Activated CD4-positive, alpha-beta T cell treated with anti-CD3 and anti-CD28 coated beads, Interleukin-2, amount 50 U/mL, for 48 hours (primary cell): Measurements from ENCODE around the gene RERG.
"Not testable (repeated sequence)": the region's sequence is repeated elsewhere in the genome, so short reads cannot be mapped to it uniquely, and the experiment has no call there.

Source experiments
- DNase-seq, 2 experiments: peaks; one replicate each; pipeline ENCODE4 v3.0.0-alpha.2; 2020

The RERG gene

GRCh38 chr12:15220915-15221885 lies at the start of gene RERG:
TSS of gene RERG (minus strand) at chr12:15221417. CDS start at chr12:15217489, 3,928 bp downstream.
- DNase-seq, result peak; percentile 75 to 79

- no peak for DNase-seq
Observed at GRCh38 chr12:15270591-15270990, 49.4 kb upstream of the RERG start.

- DNase-seq, result peak; percentile 14 to 25
Observed at GRCh38 chr12:15268927-15269552, 47.8 kb upstream of the RERG start.

- DNase-seq, result no peak
Observed at GRCh38 chr12:15268309-15268708, 47.1 kb upstream of the RERG start.

GRCh38 chr12:15265875-15266274 lies 44.7 kb upstream of the RERG start:
- no peak for DNase-seq

GRCh38 chr12:15256761-15257160 lies 35.5 kb upstream of the RERG start:
- DNase-seq, result no peak

GRCh38 chr12:15253990-15254389 lies 32.8 kb upstream of the RERG start:
- DNase-seq, result no peak

GRCh38 chr12:15244926-15245325 lies 23.7 kb upstream of the RERG start:
- no peak for DNase-seq

GRCh38 chr12:15244341-15244740 lies 23.1 kb upstream of the RERG start:
- no peak for DNase-seq

- no peak for DNase-seq
Observed at GRCh38 chr12:15243102-15243501, 21.9 kb upstream of the RERG start.

- no peak for DNase-seq
Observed at GRCh38 chr12:15240898-15241297, 19.7 kb upstream of the RERG start.

- DNase-seq, result no peak
Observed at GRCh38 chr12:15234508-15234907, 13.3 kb upstream of the RERG start.

- no peak for DNase-seq
Observed at GRCh38 chr12:15234011-15234410, 12.8 kb upstream of the RERG start.

- no peak for DNase-seq
Observed at GRCh38 chr12:15232959-15233358, 11.7 kb upstream of the RERG start.

- DNase-seq, result no peak
Observed at GRCh38 chr12:15231493-15231892, 10.3 kb upstream of the RERG start.

GRCh38 chr12:15230751-15231150 lies 9.5 kb upstream of the RERG start:
- no peak for DNase-seq

GRCh38 chr12:15230137-15230536 lies 8.9 kb upstream of the RERG start:
- DNase-seq, result no peak

- DNase-seq, result peak; percentile 4 to 29
Observed at GRCh38 chr12:15227004-15227679, 5.9 kb upstream of the RERG start.

- DNase-seq, result not testable (repeated sequence)
Observed at GRCh38 chr12:15225863-15226218, 4.6 kb upstream of the RERG start.

- DNase-seq, result no peak
Observed at GRCh38 chr12:15225136-15225862, 4.1 kb upstream of the RERG start.

- no peak for DNase-seq
Observed at GRCh38 chr12:15222219-15222618, 1.0 kb upstream of the RERG start.

GRCh38 chr12:15220451-15220850 lies 766 bp downstream of the RERG start:
- no peak for DNase-seq

- DNase-seq, result no peak
Observed at GRCh38 chr12:15218794-15219193, 2.4 kb downstream of the RERG start.
